GM19438 (cell line): ENCODE measurements around the gene RGS6.

Experiments
- ATAC-seq: cut with Tn5 transposase; IDR thresholded peaks from one replicate; pipeline ENCODE4 v1.9.1; 2021; ENCODE audit warnings: low read depth; ENCODE audit not compliant: unreplicated experiment

RGS6 gene

DNA sequence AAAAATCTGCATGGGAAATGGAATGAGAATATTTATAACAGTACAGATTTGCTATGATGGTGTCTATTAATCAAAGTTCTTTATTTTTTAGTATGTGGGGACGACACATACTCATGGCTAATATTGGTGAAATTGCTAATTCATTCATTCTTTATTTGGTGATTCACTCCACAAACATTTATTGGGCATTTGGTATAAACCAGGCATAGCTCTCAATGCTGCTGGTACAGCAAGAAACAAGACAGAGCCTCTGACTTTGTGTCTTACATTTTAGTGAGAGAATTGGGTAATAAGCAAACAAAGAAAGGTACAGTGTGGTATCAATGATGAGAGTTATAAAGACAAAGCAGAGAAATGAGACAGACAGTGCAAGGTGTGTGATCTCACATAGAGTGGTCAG, 129.5 kb downstream of the RGS6 start:
- ATAC-seq = no peak

DNA sequence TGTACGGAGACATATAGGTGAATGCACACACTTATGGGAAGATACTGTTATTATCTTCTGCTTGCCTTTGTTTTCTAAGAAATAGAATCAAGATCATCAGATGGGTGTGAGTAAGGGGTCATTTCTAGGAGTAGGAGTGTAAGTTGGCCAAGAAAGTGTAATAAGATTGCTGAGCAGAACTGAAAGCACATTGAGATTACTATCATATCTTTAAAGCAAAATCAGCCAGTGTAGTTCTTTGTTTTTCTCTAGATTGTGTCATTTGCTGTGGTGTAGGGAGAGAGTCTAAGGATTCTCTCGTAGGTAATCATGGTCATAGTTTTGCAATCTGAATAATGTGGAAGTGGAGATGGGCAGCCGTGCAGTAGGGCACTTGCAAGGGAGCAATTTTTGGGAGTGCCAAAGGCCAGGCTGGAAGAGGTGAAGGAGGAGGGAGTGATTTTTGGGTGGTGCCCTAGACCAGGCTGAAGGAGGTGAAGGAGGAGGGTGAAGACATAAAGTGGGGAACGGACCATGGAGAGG, 131.6 kb downstream of the RGS6 start:
- ATAC-seq = no peak

DNA sequence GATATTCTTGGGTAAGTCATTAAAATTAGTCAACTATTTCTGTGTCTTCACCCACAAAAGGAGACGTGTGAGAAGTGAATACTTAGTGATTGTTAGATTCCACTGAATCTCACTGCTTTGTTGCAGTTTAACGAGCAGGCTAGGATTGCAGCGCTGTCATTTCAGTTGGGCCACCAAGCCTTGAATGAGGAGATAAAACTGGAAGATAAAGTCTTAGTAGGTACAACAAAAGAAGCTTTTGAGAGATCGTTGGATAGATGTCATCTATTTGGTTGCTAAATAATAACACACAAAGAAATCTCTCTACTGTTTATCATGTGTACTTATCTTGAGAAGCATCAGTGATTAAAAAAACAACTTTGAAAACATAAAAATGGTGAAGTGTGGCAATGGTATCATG, 132.3 kb downstream of the RGS6 start:
- ATAC-seq = no peak

DNA sequence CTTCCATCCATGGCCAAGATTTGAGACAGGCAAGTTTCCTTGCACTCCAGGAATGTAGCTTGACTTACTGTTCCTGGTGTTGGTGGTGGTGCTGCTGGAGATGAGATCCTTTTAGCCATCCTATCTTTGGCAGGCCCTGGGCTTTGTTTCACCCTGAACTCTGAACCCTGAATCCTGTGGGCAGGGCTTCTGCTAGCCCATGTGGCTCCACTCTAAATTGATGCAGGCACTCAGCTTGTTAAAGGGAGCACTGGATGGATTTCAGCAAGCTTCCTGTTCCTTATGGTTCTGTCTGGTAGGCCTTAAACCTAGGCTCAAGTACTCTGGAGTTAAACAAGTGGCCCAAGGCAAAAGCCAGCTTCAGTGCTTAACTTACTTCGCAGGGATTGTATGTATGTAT, 138.2 kb downstream of the RGS6 start:
- no peak for ATAC-seq

DNA sequence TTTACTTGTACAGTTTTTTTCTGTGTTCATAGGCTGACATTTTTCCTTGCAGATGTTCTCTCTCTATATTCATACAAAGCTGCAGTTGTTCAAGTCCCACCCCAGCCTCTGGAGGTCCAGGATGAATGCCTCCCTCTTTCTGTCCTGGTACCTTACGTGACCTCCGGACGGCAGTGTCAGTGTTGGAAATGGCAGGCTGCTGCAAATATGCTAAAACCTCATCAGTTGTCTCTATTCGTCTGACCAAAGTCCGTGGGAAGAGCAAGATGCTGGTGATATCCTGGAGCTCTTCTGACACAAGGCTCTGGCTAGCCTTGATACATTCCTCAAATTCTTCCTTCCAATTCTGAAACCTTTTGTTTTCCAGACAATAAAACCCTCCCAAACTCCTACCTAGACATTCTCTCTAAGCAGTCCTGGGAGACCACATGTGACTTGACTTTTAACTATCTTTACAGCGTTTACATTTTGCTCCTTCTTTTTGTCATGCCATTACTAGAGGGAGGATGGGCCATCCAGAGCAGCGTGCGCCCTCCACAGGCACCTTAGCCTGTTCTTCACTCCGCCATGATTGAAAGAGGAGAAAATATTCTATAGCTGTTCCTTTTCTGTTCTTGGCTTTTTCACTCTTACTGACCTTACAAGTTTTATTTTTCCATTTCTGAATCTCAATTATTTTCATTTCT, 143.6 kb downstream of the RGS6 start:
- no peak for ATAC-seq

DNA sequence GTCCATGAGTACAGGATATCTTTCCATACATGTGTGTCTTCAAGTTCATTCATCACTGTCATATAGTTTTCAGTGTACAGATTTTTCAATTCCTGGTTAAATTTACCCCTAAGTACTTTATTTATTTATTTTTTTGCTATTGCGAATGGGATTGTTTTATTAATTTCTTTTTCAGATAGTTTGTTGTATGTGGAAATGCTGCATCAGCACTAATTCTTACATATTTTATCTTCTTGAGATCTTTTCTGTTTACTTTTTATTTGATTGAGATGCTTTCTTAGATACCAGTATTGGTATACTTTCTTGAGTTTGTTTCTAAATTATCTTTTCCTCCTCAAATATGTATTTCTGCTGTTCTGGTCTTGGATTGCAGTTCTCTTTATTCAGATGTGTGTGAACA, 148.9 kb downstream of the RGS6 start:
- no peak for ATAC-seq

DNA sequence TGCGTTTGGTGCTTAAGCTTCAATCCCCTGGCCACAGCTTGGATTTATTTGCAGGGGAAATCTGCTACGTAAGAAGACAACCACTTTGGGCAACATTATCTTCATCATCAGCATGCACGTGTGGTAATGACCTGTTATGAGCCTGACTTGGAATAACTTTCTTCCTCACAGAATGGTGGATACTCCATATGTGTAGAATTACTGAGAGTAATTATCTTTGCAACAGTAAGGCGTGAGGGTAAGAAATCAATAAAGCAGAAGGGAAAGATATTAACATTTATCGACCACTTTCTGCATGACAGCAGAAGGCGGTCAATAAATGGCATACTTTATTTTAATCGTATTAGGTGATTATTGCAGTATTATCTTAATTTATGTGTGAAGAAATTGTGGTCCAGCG, 152.7 kb downstream of the RGS6 start:
- no peak for ATAC-seq

DNA sequence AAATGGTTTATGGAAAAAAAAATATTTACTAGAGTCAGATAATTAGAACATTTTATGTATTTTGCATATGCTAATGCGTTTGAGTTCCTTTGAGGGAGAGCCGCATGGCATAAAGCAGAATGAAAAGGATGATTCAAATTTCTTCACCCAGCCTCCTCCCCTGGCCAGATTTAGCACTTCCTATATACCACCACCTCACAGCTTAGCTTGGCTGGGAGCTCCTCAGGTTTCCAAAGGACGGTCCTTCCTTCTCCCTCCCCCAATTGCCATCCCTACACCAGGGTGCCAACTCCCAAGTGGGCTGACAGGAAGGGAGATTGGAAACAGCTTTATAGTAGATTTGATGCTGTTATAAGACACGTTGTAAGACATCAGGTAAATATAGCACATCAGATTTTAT, 157.4 kb downstream of the RGS6 start:
- no peak for ATAC-seq

DNA sequence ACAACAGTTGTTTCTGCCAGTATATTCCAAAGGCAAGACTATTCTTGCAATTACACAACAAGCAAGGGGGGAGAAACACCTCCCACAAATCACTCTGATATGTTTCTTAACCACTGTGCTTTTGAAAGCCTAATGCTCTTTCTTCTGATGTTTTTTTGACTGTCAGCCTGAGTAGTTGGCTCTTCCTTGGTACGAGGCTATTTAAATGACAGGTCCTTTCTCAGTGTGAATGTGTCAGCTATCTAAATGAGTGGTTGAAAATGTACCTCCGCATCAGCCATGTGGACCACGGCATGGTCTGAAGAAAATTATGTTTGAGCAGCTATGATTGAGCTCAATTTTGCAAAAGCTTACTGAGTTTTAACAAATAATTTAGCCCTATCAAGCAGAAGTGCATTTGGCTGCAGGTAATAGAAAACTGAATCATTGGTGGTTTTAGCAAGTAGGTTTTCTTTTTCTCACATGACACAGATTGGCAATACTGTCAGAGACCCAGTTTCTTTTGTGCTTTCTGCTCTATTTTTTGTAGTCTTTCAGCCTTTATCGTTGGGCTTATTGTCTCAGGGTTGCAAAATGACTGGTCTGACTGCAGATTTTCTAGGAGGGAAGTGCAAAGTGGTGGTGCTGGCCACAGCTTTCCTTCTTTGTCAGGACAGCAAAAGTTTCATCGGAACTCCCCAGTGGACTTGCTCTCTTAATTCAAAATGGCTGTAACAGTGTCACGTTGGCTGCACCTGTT, 162.8 kb downstream of the RGS6 start:
- no peak for ATAC-seq

DNA sequence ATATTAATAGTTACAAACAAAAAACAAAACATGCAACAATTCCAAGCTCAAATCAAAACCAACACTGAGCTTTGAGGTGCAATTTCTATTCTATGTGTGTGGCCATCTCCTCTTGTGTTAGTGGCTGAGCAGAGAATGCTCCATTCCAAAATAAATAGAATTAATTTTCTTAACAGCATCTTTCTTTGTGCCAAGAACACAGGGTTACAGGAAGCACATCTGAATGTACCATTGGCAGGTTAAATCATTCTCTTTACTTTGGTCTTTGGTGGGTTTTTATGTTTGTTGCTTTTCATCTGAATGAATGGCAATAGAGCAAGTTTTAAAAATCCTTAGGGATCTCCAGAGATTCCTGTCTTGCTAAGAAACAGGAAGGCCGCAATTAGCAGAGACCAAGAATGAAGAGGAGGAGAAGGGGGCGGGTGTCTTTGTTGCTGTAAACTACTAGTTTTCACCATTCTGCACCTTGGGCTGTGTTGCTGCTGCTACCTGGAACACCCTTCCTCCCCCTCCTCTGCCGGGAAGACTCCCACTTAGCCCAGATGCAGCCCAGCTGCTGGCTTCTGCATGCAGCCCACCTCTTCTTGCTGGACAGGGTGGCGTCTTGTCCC, 165.0 kb downstream of the RGS6 start:
- ATAC-seq = no peak

DNA sequence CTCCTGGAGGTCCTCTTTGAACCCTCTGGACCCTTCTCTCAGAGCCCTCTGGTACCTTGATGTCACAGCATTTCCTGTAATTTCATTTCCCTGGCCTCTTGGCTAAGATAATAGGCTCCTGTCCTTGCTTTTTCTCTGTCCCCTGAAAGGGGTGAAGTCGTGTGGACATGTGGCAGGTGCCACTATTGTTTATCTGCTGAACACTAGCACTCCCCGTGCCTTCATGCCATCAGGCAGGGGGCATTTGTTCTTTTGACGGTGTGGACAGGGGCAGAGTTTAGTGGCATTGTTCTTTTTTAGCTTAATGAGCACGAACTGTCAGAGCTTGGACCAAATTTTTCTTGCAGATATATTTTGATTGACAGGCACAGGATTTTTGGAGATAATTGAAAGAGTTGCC, 166.0 kb downstream of the RGS6 start:
- ATAC-seq = no peak

DNA sequence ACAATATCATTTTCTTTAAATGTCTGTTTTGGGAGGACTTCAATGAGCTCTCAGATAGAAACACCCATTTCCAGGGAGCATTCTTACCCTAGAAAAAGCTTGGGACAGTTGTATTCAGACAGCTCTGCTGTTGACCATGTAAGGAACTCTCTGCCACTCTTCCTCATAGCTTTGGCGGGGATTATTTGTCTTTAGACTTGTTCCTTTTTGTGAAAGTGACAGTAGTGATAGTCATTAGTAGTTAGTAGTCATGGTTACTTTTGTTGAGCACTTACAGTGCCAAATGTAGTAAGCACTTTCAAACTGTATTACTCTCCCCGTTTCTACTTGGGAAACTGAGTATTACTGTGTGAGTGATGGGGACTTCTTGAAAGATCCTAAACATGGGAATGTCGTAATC, 167.3 kb downstream of the RGS6 start:
- ATAC-seq = no peak

DNA sequence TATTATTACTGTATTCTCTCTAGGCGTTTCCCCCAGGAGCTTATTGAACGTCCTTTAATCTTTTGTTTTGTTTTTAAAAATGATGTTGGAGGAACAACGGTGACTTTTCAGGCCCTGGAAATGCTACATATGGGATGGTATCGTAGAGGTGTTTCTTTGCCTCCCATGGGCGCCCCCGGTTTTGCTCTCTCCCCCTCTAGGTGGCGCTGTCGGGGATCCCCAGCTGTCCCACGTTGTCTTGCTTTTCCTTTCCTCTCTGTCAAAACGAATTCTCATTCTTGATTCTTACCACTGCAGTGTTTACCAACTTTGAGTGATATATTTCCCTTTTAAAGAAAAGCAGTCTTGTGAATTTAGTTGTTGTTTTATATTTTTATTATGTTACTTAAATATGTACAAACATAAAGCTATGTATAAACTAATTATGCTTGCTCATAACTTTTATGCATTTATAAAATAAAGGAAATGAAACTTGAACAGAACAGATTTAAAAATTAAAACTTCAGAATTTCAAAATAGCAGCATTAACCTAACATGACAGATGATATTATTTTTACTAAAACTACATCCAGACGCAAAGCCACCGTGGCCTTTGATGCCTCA, 171.9 kb downstream of the RGS6 start:
- ATAC-seq = no peak

DNA sequence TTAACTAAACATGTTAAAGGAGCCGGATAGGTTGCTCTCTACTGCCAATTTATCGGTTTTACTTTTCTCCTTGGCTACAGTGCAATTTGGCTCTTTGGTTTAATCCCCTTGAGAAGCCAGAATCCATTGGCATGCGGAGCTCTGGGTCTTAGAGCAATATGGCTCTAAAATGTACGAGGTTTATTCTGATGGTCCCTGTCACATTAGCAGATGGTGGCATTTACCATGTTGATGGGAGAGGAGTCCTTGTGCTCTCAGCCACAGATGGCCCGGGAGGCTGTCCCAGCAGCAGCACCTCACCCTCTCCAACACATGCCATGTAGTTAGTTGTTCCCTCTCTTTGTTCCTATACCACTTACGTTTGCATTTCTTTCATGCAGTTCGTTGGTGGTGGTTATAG, 179.7 kb downstream of the RGS6 start:
- no peak for ATAC-seq

DNA sequence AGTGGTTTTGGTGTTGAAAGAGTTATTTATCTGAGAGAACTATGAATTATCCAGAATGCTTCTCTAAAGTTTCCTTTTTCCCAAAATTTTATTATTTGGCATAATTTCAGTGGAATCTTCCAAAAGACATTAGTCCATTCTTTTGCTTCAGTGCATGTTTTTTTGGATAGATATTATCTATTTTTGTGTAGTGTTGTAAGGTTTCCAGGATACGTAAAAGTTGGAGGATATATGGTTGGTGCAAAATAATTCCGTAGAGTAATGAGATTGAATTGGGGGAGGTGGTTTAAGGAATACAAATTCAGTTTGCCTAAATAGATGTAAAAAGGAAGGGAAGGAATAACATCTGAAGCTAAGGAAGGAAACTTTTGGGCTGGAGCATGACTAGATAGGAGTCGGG, 186.6 kb downstream of the RGS6 start:
- no peak for ATAC-seq

DNA sequence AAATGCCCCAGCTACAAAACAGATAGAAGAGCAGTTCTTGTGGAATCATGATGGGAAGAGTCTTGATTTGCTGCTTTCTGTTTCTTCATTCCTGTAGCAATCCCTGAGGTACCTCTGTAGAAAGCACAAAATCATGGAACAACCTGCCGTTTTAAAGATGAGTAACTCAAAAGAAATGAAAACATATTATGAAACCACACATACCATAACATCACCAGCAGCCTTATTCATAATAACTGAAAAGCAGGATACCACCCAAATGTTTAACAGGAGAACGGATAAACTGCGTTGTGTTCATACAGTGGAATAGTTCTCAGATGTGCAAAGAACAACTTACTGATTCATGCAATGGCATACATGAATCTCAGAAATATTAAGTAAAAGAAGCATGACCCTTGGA, 188.1 kb downstream of the RGS6 start:
- no peak for ATAC-seq

DNA sequence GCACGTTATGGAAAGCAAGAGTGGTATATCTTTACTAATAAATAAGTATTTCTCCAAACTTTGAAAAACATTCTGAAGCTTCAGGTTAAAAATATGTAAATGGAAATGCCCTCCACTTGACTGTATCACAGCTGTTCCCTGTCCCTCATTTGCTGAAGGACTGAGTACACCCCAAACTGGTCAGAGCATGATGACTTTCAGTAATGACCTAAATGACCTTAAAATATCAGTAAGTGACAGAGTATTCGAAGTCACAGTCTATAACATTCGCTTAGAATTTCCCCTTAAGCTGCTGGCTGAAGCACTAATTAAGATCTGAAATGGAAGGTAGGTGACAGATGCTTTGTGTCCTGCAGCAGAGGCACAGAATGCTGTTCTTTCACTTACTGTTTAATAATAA, 191.5 kb downstream of the RGS6 start:
- no peak for ATAC-seq

DNA sequence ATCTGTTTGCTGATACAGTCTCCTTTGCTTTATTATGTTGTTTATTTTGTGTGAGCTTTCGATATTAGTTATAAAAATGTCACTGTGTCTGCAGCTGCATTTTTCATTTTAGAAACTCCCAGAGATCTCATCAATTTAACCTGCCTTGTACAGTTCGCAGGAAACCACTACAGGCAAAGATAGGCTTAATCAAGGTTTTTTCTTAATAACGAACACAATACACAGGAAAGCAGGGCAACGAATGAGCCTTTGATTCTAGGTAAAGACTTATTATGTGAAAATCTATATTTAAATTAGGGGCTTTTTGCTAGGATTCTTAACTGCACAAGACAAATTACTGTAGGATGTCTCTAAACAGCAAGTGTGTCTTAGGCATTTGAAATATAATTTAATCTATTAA, 191.9 kb downstream of the RGS6 start:
- ATAC-seq = no peak

DNA sequence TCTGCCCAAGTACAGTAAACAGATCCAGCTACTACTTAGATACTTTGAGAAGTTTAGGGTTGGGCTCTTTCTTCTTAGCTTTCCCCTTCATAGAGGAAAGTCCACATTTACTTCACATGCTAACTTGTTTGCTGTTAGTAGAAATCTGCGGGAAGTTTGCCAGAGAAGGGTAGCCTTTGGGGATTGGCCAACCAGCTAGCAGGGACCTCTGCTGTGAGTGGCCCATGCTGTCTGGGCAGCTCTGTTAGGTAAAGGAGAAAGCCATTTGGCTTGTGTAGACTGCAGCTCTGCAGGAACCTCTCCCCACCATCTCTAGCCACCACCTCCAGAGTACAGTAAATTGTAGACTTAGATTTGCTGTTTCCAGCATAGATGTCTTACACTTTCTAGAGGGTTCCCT, 193.9 kb downstream of the RGS6 start:
- ATAC-seq = no peak

DNA sequence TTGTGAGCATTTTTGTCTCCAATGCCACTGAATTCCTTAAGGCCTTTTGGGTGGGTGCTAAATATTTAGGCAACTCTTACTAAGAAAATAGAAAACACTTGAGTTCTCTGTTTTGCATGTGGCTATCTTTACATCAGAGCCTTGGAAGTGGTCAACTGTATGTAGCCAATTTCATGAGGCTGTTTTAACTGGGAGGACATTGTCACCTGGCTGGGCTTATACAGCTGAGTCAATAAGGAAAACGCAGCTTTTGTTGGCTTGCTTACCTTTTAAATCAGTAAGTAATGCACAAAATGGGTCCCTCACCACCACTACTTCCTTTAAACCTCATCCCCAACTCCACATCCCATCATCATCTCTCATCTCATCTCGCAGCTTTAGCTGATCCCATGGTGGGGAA, 194.3 kb downstream of the RGS6 start:
- ATAC-seq = no peak

DNA sequence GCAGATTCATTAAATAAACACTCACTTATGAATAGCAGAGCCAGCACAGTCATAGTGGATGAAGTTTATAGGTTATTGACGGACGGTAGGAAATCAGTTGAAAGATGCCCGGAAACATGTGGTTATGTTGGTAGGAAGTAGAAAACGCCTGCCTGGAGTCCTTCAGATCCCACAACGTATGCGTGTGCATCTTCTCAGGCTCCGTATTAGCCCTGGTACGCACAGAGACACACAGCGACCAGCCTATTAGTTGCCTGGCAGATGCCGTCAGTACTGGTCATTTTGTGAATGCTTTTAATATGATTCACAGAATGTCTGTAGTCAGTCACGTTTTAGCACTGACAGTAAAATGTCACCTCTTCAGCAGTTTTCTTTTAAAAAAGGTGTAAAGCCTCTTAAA, 196.4 kb downstream of the RGS6 start:
- no peak for ATAC-seq
